Measurements from ENCODE around the gene TOMM34.

Gene TOMM34

GRCh38 chr20:44948107-44948506, 12.1 kb downstream of the TOMM34 start:
- H3K27me3 ChIP-seq (ENCODE audit: control insufficient read depth, insufficient read depth, low read length), result no peaks in the 10 kb centered on the region
- H3K9me3 ChIP-seq (ENCODE audit: control insufficient read depth, insufficient read depth, low read length), result no peaks in the 10 kb centered on the region
- H3K9ac ChIP-seq (ENCODE audit: low read depth, low read length), result no peak overlapping the region
- H3K27ac ChIP-seq (ENCODE audit: low read depth, low read length), result no peak overlapping the region
- no peak overlapping the region for H3K4me3 ChIP-seq (ENCODE audit: low read depth, low read length)
- H3K4me1 ChIP-seq (ENCODE audit: control insufficient read depth, insufficient read depth, low read length), result no peaks in the 10 kb centered on the region
- peaks cover 96% of the 10 kb centered on the region for H3K36me3 ChIP-seq (ENCODE audit: control insufficient read depth, insufficient read depth, low read length)

- Histone ChIP-seq H3K27me3 (ENCODE audit: control insufficient read depth, insufficient read depth, low read length) (no peaks in the 10 kb centered on the region), H3K9me3 (ENCODE audit: control insufficient read depth, insufficient read depth, low read length) (no peaks in the 10 kb centered on the region), H3K9ac (ENCODE audit: low read depth, low read length) (no peak overlapping the region), H3K36me3 (ENCODE audit: control insufficient read depth, insufficient read depth, low read length) (peaks cover 95% of the 10 kb centered on the region), H3K27ac (ENCODE audit: low read depth, low read length) (no peak overlapping the region), H3K4me1 (ENCODE audit: control insufficient read depth, insufficient read depth, low read length) (no peaks in the 10 kb centered on the region), H3K4me3 (ENCODE audit: low read depth, low read length) (no peak overlapping the region)
Observed at GRCh38 chr20:44946271-44946852, 13.8 kb downstream of the TOMM34 start.

GRCh38 chr20:44945261-44945660, 14.9 kb downstream of the TOMM34 start:
- peaks cover 95% of the 10 kb centered on the region for H3K36me3 ChIP-seq (ENCODE audit: control insufficient read depth, insufficient read depth, low read length)
- H3K27ac ChIP-seq (ENCODE audit: low read depth, low read length), result no peak overlapping the region
- H3K9me3 ChIP-seq (ENCODE audit: control insufficient read depth, insufficient read depth, low read length), result no peaks in the 10 kb centered on the region
- H3K4me3 ChIP-seq (ENCODE audit: low read depth, low read length), result no peak overlapping the region
- no peaks in the 10 kb centered on the region for H3K27me3 ChIP-seq (ENCODE audit: control insufficient read depth, insufficient read depth, low read length)
- no peak overlapping the region for H3K9ac ChIP-seq (ENCODE audit: low read depth, low read length)
- H3K4me1 ChIP-seq (ENCODE audit: control insufficient read depth, insufficient read depth, low read length), result no peaks in the 10 kb centered on the region

- Histone ChIP-seq H3K27ac (ENCODE audit: low read depth, low read length) (no peak overlapping the region), H3K36me3 (ENCODE audit: control insufficient read depth, insufficient read depth, low read length) (peaks cover 93% of the 10 kb centered on the region), H3K27me3 (ENCODE audit: control insufficient read depth, insufficient read depth, low read length) (no peaks in the 10 kb centered on the region), H3K4me1 (ENCODE audit: control insufficient read depth, insufficient read depth, low read length) (no peaks in the 10 kb centered on the region), H3K9me3 (ENCODE audit: control insufficient read depth, insufficient read depth, low read length) (no peaks in the 10 kb centered on the region), H3K4me3 (ENCODE audit: low read depth, low read length) (no peak overlapping the region), H3K9ac (ENCODE audit: low read depth, low read length) (no peak overlapping the region)
Observed at GRCh38 chr20:44943828-44944227, 16.4 kb downstream of the TOMM34 start.

- no peaks in the 10 kb centered on the region for H3K9me3 ChIP-seq (ENCODE audit: control insufficient read depth, insufficient read depth, low read length)
- H3K4me1 ChIP-seq (ENCODE audit: control insufficient read depth, insufficient read depth, low read length), result no peaks in the 10 kb centered on the region
- no peak overlapping the region for H3K9ac ChIP-seq (ENCODE audit: low read depth, low read length)
- H3K27ac ChIP-seq (ENCODE audit: low read depth, low read length), result no peak overlapping the region
- H3K4me3 ChIP-seq (ENCODE audit: low read depth, low read length), result no peak overlapping the region
- no peaks in the 10 kb centered on the region for H3K27me3 ChIP-seq (ENCODE audit: control insufficient read depth, insufficient read depth, low read length)
- peaks cover 92% of the 10 kb centered on the region for H3K36me3 ChIP-seq (ENCODE audit: control insufficient read depth, insufficient read depth, low read length)
Observed at GRCh38 chr20:44942264-44942973, 17.8 kb downstream of the TOMM34 start.

- Histone ChIP-seq H3K4me3 (ENCODE audit: low read depth, low read length) (no peak overlapping the region), H3K27ac (ENCODE audit: low read depth, low read length) (no peak overlapping the region), H3K27me3 (ENCODE audit: control insufficient read depth, insufficient read depth, low read length) (no peaks in the 10 kb centered on the region), H3K9ac (ENCODE audit: low read depth, low read length) (no peak overlapping the region), H3K36me3 (ENCODE audit: control insufficient read depth, insufficient read depth, low read length) (peaks cover 93% of the 10 kb centered on the region), H3K4me1 (ENCODE audit: control insufficient read depth, insufficient read depth, low read length) (no peaks in the 10 kb centered on the region), H3K9me3 (ENCODE audit: control insufficient read depth, insufficient read depth, low read length) (no peaks in the 10 kb centered on the region)
Observed at GRCh38 chr20:44941120-44941691, 19.0 kb downstream of the TOMM34 start.

GRCh38 chr20:44938637-44939036, 21.6 kb downstream of the TOMM34 start:
- Histone ChIP-seq H3K4me3 (ENCODE audit: low read depth, low read length) (no peak overlapping the region), H3K9ac (ENCODE audit: low read depth, low read length) (no peak overlapping the region), H3K36me3 (ENCODE audit: control insufficient read depth, insufficient read depth, low read length) (peaks cover 96% of the 10 kb centered on the region)

GRCh38 chr20:44936510-44936909, 23.7 kb downstream of the TOMM34 start:
- no peak overlapping the region for H3K4me3 ChIP-seq (ENCODE audit: low read depth, low read length)
- no peak overlapping the region for H3K9ac ChIP-seq (ENCODE audit: low read depth, low read length)
- no peaks in the 10 kb centered on the region for H3K4me1 ChIP-seq (ENCODE audit: control insufficient read depth, insufficient read depth, low read length)
- H3K36me3 ChIP-seq (ENCODE audit: control insufficient read depth, insufficient read depth, low read length), result peaks cover 95% of the 10 kb centered on the region
- no peak overlapping the region for H3K27ac ChIP-seq (ENCODE audit: low read depth, low read length)
- no peaks in the 10 kb centered on the region for H3K9me3 ChIP-seq (ENCODE audit: control insufficient read depth, insufficient read depth, low read length)
- no peaks in the 10 kb centered on the region for H3K27me3 ChIP-seq (ENCODE audit: control insufficient read depth, insufficient read depth, low read length)

More at GRCh38 chr20:44938637-44939036, 21.6 kb downstream of the TOMM34 start:
- Histone ChIP-seq H3K27ac (ENCODE audit: low read depth, low read length) (no peak overlapping the region), H3K9me3 (ENCODE audit: control insufficient read depth, insufficient read depth, low read length) (no peaks in the 10 kb centered on the region), H3K27me3 (ENCODE audit: control insufficient read depth, insufficient read depth, low read length) (no peaks in the 10 kb centered on the region), H3K4me1 (ENCODE audit: control insufficient read depth, insufficient read depth, low read length) (no peaks in the 10 kb centered on the region)

GRCh38 chr20:44932916-44933315, 27.3 kb downstream of the TOMM34 start:
- Histone ChIP-seq H3K9ac (ENCODE audit: low read depth, low read length) (no peak overlapping the region), H3K9me3 (ENCODE audit: control insufficient read depth, insufficient read depth, low read length) (no peaks in the 10 kb centered on the region), H3K27me3 (ENCODE audit: control insufficient read depth, insufficient read depth, low read length) (no peaks in the 10 kb centered on the region), H3K36me3 (ENCODE audit: control insufficient read depth, insufficient read depth, low read length) (peaks cover 88% of the 10 kb centered on the region), H3K27ac (ENCODE audit: low read depth, low read length) (no peak overlapping the region), H3K4me3 (ENCODE audit: low read depth, low read length) (no peak overlapping the region), H3K4me1 (ENCODE audit: control insufficient read depth, insufficient read depth, low read length) (no peaks in the 10 kb centered on the region)

GRCh38 chr20:44931911-44932310, 28.3 kb downstream of the TOMM34 start:
- Histone ChIP-seq H3K27me3 (ENCODE audit: control insufficient read depth, insufficient read depth, low read length) (no peaks in the 10 kb centered on the region), H3K4me3 (ENCODE audit: low read depth, low read length) (no peak overlapping the region), H3K9ac (ENCODE audit: low read depth, low read length) (no peak overlapping the region), H3K36me3 (ENCODE audit: control insufficient read depth, insufficient read depth, low read length) (peaks cover 78% of the 10 kb centered on the region), H3K27ac (ENCODE audit: low read depth, low read length) (no peak overlapping the region), H3K9me3 (ENCODE audit: control insufficient read depth, insufficient read depth, low read length) (no peaks in the 10 kb centered on the region), H3K4me1 (ENCODE audit: control insufficient read depth, insufficient read depth, low read length) (no peaks in the 10 kb centered on the region)

GRCh38 chr20:44930517-44931168, 29.6 kb downstream of the TOMM34 start:
- H3K36me3 ChIP-seq (ENCODE audit: control insufficient read depth, insufficient read depth, low read length), result peaks cover 73% of the 10 kb centered on the region
- no peak overlapping the region for H3K27ac ChIP-seq (ENCODE audit: low read depth, low read length)
- H3K9me3 ChIP-seq (ENCODE audit: control insufficient read depth, insufficient read depth, low read length), result no peaks in the 10 kb centered on the region
- H3K27me3 ChIP-seq (ENCODE audit: control insufficient read depth, insufficient read depth, low read length), result no peaks in the 10 kb centered on the region
- H3K4me1 ChIP-seq (ENCODE audit: control insufficient read depth, insufficient read depth, low read length), result no peaks in the 10 kb centered on the region
- no peak overlapping the region for H3K4me3 ChIP-seq (ENCODE audit: low read depth, low read length)
- H3K9ac ChIP-seq (ENCODE audit: low read depth, low read length), result no peak overlapping the region

All from HUES48 (cell line).